GM12891 (cell line): Measurements from ENCODE around the gene POLR2A.

ENCODE experiments used
- PAX5 ChIP-seq: IDR thresholded peaks from 2 replicates; pipeline ENCODE4 v1.6.1; 2011; ENCODE audit warnings: low read length, moderate library complexity, mild to moderate bottlenecking; ENCODE audit not compliant: insufficient read depth, severe bottlenecking
- POLR2A ChIP-seq: IDR thresholded peaks from 2 replicates; pipeline ENCODE4 v1.6.1; 2011; ENCODE audit warnings: low read depth, low read length, control low read depth
- POLR2AphosphoS5 ChIP-seq: IDR thresholded peaks from 2 replicates; pipeline ENCODE4 v1.6.1; 2011; ENCODE audit warnings: low read depth, low read length, control low read depth
- SPI1 ChIP-seq: IDR thresholded peaks from 2 replicates; pipeline ENCODE4 v1.6.1; 2011; ENCODE audit warnings: low read depth, low read length, control low read depth
- TAF1 ChIP-seq: IDR thresholded peaks from 2 replicates; pipeline ENCODE4 v1.6.1; 2011; ENCODE audit warnings: low read depth, low read length, control low read depth

DNA sequence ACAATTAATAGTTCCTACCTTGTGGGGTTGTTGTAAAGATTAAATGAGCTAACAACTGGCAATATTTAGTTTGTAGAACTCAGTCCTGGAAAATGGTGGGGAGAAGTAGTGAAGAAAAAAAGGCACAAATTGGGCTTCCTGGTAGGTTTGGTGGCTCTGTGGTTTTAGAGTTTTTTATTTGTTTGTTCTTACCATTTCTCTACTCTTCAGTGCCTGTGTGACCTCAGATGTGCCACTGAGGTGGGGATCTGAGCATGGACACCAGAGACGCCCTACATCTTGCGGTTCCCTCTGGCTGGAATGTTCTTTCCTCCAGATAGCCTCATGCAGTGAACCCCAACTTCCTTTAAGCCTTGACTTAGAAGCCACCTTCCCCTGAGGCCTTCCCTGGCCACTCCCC lies 12.4 kb upstream of the POLR2A start:
- no peak for TF ChIP-seq POLR2A
- no peak for TF ChIP-seq POLR2AphosphoS5
- TF ChIP-seq TAF1, result no peak
- no peak for TF ChIP-seq SPI1
- TF ChIP-seq PAX5, result no peak
